BJ (cell line): ENCODE results near the gene TACR1. TPM values are rescaled to one million over a fixed set of nuclear protein-coding genes. Genes with fewer than 3 reads are reported as not detected.
A peak's percentile ranks its signal among the peaks of the same experiment; 100 is the strongest.

Experiments
- CTCF ChIA-PET: fragments of 350-600 bp; formaldehyde crosslinking; extraction: SDS; loops from one replicate; lab custom pipeline; 2021; ENCODE audit warnings: antibody characterized with exemption, inconsistent platforms; lab: Yijun Ruan, JAX
- POLR2A ChIA-PET: fragments of 300-600 bp; sonication (Branson Sonifier 250); formaldehyde crosslinking; extraction: SDS; loops from one replicate; lab custom pipeline; 2021; ENCODE audit warnings: antibody characterized with exemption; lab: Charles Lee
- DNase-seq: peaks from one replicate; pipeline ENCODE4 v3.0.0-alpha.2; 2011; ENCODE audit warnings: low read depth
- H3K27me3 ChIP-seq: 2 replicates; pipeline ENCODE4 v1.6.0; 2011; ENCODE audit warnings: low read length; ENCODE audit not compliant: control insufficient read depth, insufficient read depth
- H3K36me3 ChIP-seq: 2 replicates; pipeline ENCODE4 v1.5.1; 2011; ENCODE audit warnings: low read length; ENCODE audit not compliant: control insufficient read depth, insufficient read depth
- H3K4me3 ChIP-seq: 2 replicates; pipeline ENCODE4 v1.5.1; 2011; ENCODE audit warnings: low read depth, mild to moderate bottlenecking, control low read depth, low read length
- polyA plus RNA-seq: library from polyadenylated mRNA; depleted of rRNA; stranded (reverse); fragments of >200 nt; gene quantifications from 2 replicates; pipeline ENCODE4 v1.2.3, GENCODE V29; 2011
- TF ChIP-seq, protein P1 (sequence below): IDR thresholded peaks from 2 replicates; pipeline ENCODE4 v1.5.1; 2011; ENCODE audit warnings: low read depth, mild to moderate bottlenecking, control low read depth, inconsistent platforms, low read length, moderate library complexity; ENCODE audit not compliant: insufficient read depth

The TACR1 gene
- polyA plus RNA-seq, 1 experiment = 0.07 TPM

GRCh38 chr2:75025633-75026380, 173.5 kb downstream of the TACR1 start:
- POLR2A ChIA-PET = no interaction called here
- DNase-seq = no peak
- TF ChIP-seq, protein P1, sequence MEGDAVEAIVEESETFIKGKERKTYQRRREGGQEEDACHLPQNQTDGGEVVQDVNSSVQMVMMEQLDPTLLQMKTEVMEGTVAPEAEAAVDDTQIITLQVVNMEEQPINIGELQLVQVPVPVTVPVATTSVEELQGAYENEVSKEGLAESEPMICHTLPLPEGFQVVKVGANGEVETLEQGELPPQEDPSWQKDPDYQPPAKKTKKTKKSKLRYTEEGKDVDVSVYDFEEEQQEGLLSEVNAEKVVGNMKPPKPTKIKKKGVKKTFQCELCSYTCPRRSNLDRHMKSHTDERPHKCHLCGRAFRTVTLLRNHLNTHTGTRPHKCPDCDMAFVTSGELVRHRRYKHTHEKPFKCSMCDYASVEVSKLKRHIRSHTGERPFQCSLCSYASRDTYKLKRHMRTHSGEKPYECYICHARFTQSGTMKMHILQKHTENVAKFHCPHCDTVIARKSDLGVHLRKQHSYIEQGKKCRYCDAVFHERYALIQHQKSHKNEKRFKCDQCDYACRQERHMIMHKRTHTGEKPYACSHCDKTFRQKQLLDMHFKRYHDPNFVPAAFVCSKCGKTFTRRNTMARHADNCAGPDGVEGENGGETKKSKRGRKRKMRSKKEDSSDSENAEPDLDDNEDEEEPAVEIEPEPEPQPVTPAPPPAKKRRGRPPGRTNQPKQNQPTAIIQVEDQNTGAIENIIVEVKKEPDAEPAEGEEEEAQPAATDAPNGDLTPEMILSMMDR = no peak
- Histone ChIP-seq H3K27me3 (no peaks in the 10 kb centered on the region), H3K36me3 (no peaks in the 10 kb centered on the region), H3K4me3 (no peak overlapping the region)
- CTCF ChIA-PET = no interaction called here

- Histone ChIP-seq H3K4me3 (no peak overlapping the region), H3K27me3 (no peaks in the 10 kb centered on the region)
- DNase-seq = no peak
These were observed 174.1 kb downstream of the TACR1 start for GRCh38 chr2:75025216-75025615.

GRCh38 chr2:75023666-75024455, 175.5 kb downstream of the TACR1 start:
- TF ChIP-seq, protein P1 = no peak
- no peak overlapping the region for H3K4me3 ChIP-seq
- no peaks in the 10 kb centered on the region for H3K27me3 ChIP-seq
- H3K36me3 ChIP-seq = no peaks in the 10 kb centered on the region
- DNase-seq = no peak
- POLR2A ChIA-PET = no interaction called here
- CTCF ChIA-PET = interaction anchor here (0.8 to 1.4 kb wide), 2 partner anchors 10 to 41 kb away, joined by 3 to 4 read pairs; no protein-coding TSS in a partner anchor

More at GRCh38 chr2:75025216-75025615, 174.1 kb downstream of the TACR1 start:
- no peaks in the 10 kb centered on the region for H3K36me3 ChIP-seq
- TF ChIP-seq, protein P1 = no peak
- CTCF ChIA-PET = no interaction called here
- POLR2A ChIA-PET = no interaction called here

- no peaks in the 10 kb centered on the region for H3K27me3 ChIP-seq
- no peak overlapping the region for H3K4me3 ChIP-seq
- TF ChIP-seq, protein P1 = no peak
- ChIA-PET CTCF (interaction anchor here (0.9 kb wide), 1 partner anchor 11 kb away, joined by 3 read pairs; no protein-coding TSS in a partner anchor), POLR2A (interaction anchor here (0.6 to 0.7 kb wide), 2 partner anchors 28 to 90 kb away, joined by 4 to 8 read pairs; no protein-coding TSS in a partner anchor)
- DNase-seq = no peak
- H3K36me3 ChIP-seq = no peaks in the 10 kb centered on the region
These were observed 176.8 kb downstream of the TACR1 start for GRCh38 chr2:75022516-75022915.

- Histone ChIP-seq H3K27me3 (no peaks in the 10 kb centered on the region), H3K4me3 (no peak overlapping the region), H3K36me3 (no peaks in the 10 kb centered on the region)
- CTCF ChIA-PET = interaction anchor here (0.9 kb wide), 1 partner anchor 10 kb away, joined by 3 read pairs; no protein-coding TSS in a partner anchor
- TF ChIP-seq, protein P1 = no peak
- POLR2A ChIA-PET = interaction anchor here (0.6 kb wide), 1 partner anchor 168 kb away, joined by 6 read pairs; no protein-coding TSS in a partner anchor
- peak; percentile 45 for DNase-seq
These were observed 177.6 kb downstream of the TACR1 start for GRCh38 chr2:75021672-75022071.
